Measurements from ENCODE around the gene CIROP.

The CIROP gene

DNA sequence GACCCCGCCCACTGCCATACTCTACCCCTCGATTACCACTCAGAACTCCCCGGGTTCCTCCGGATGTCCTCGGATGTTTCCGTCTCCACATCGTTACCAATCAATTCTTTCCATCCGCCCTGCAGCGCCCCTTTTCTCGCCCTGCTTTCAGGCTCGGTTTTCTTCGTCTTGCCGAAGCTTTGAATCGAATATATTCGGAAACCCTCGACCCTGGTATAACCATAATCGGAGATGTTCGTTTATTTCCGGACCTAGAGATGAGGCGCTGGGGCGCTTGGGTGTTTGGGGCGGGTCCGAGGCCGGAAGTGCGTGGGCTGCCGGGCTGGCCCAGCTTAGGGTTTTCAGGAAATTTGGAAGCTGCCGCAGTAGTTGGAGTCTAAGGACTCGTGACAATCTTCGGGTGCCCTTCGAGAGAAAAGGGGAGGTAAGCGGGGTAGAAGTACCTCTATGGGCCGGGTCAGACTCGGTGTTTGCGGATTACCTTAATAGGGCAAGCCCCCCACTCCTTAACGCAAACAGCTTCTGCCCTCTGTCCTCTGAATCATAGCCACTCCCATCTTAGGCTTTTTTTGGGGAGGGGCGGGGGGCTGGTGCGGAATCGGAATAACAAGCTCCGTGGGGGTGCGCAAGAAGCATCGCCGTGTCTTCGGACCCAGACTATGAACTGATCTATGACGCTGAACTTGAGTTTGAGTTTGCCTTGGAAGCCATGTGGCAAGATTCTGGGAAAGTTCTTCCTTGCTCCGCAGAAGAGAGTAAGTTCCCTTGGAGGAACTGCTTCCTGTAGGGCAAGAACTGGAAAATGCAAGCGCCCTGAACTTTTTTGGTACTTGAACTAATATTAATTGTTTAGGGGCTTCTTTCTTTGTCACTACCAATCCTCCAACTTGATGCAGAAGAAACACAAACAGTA lies 9.3 kb downstream of the CIROP start, which contains the start of gene C14orf119:
C14orf119 (plus strand) TSS at position 310 of the 913 bp plus-strand sequence. CDS start 2,154 bp downstream, outside the sequence.
- in situ Hi-C loops (cut with MboI; ENCODE audit: low sequenced_read_pairs): no loop called here

DNA sequence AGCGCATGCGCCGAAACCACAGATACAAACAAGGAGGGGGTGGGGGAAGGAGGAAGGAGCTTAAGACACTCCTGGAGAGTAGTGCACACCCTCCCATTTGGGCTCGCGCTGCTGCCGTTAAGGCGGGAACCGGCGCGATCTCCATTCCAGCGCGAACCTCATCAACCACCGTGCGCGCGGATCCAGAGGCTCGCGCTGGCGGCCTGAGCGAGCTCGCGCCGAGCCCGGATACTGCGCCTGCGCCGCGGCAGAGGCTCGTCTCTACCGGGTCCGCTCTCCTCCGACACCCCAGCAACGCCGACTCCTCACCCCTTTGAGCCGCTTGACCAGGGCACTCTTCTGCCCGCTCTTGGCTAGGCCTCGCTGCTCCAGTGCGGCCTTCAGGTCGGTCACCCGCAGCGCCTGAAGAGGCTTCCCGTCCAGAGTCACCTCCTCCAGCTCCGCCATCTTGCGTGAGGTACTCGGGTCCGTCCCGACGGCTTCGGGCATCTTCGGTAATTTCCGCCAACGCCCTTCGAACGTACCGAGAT lies 10.1 kb downstream of the CIROP start, which contains the start of gene ACIN1:
ACIN1 (minus strand) TSS at position 471 of the 530 bp plus-strand sequence; CDS start at position 447, 24 bp downstream.
- in situ Hi-C loops (cut with MboI; ENCODE audit: low sequenced_read_pairs): no loop called here

DNA sequence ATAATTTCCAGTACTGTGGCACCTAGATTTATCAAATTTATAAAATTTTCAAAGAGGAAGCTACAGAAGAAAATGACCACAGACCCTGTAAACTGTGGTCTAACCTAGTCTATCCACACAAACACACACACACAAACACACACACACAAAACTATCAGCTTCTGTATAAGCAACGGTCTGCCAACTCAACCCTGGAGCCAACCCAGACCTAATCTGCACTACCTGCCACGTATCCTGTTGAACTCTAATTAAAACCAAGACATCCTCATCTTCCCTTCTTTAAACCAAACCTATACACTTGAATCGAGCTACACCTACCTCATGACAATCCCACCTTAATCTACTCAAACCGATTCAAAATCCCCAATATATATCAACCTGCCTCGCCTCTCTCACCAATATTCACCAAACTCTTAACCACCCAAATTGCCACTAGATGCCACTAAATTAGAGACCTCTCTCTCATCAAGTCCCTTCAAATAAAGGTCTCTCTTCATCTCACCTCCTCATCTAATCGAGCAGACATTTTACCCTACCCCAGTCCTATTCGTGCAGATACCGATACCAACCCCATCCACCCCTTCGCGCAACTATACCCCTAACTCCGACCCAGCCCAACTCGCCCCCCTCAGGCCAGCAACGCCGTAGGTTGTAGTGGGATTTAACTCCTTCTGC lies 10.7 kb downstream of the CIROP start:
- in situ Hi-C loops (cut with MboI; ENCODE audit: low sequenced_read_pairs): no loop called here

DNA sequence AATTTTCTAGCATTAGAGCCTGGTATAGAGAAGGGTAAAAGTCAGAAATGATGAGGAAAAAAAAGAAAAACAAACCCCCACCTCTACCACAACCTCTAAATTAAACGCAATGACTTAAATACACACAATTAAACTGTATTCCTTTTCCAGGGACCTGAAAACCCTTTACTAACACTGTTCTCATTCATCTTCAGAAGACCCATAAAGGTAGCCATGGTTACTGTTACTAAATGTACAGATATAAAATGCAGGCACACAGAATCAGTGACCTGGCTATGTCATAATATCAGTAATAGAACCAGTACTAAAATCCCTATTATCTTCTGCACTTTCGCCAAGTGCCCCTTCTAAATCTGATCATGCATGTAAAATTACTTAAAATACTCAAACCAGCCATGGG lies 11.3 kb downstream of the CIROP start:
- in situ Hi-C loops (cut with MboI; ENCODE audit: low sequenced_read_pairs): no loop called here

DNA sequence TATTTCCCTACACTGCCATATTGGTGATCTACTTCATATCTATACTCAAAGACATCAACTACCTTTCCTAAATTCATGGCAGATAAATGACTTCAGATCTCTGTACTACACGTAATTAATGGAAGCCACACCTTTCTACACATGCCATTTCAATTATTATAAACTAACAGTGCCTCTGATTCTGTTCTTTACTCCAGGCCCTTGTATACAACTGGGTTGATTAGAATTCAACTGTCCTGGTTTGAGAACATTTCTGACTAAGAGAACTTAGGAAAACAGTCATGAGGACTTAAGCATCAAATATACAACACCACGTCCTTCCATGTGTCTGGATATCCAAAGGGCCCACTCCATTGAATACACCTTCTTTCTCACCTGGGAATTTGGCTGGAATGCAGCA lies 11.7 kb downstream of the CIROP start:
- in situ Hi-C loops (cut with MboI; ENCODE audit: low sequenced_read_pairs): no loop called here

DNA sequence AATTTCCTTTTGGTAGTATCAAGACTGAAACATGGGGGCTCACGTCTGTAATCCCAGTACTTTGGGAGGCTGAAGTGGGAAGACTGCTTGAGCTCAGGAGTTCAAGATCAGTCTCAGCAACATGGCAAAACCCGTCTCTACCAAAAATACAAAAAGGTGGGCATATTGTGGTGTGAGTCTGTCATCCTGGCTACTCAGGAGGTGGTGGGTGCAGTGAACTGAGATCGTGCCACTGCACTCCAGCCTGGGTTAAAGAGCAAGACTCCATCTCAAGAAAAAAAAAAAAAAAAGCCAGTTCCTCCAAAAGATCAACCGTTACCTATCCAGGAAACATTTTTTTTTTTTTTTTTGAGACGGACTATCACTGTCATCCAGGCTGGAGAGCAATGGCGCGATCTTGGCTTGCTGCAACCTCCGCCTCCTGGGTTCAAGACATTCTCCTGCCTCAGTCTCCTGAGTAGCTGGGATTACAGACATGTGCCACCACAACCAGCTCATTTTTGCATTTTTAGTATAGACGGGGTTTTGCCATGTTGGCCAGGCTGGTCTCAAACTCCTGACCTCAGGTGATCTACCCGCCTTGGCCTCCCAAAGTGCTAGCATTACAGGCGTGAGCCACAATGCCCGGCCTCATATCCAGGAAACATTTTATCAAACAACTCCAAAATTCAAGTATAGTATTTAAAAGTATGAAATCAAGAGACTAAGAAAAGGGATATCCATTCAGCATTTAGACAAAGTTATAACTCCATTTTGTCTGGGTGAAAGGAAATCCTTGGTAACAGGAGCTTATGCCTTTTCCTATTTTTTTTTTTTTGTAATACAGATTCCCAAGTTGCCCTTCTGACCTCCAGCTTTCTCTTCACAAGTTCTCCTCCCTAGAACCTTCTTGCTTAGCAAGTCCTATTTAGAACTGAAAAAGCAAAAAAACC lies 13.2 kb downstream of the CIROP start:
- in situ Hi-C loops (cut with MboI; ENCODE audit: low sequenced_read_pairs): no loop called here

DNA sequence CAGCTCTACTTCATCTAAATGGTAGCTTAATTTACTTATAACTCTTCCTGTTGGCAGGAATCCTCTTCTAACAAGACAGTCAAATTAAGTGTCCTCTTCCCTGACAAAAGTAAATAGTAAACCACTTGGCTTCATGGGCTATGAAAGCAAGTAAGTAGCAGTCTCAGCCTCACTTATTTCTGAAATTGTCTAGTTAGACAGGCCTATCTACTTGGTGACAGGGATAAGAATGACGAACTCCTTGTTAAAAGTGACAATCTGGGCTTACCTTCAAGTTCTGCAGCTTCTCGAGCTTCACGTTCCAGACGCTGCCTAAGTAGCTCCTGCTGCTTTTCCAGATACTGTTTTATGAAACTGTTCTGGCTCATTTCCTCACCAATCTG lies 14.5 kb downstream of the CIROP start:
- in situ Hi-C loops (cut with MboI; ENCODE audit: low sequenced_read_pairs): no loop called here

DNA sequence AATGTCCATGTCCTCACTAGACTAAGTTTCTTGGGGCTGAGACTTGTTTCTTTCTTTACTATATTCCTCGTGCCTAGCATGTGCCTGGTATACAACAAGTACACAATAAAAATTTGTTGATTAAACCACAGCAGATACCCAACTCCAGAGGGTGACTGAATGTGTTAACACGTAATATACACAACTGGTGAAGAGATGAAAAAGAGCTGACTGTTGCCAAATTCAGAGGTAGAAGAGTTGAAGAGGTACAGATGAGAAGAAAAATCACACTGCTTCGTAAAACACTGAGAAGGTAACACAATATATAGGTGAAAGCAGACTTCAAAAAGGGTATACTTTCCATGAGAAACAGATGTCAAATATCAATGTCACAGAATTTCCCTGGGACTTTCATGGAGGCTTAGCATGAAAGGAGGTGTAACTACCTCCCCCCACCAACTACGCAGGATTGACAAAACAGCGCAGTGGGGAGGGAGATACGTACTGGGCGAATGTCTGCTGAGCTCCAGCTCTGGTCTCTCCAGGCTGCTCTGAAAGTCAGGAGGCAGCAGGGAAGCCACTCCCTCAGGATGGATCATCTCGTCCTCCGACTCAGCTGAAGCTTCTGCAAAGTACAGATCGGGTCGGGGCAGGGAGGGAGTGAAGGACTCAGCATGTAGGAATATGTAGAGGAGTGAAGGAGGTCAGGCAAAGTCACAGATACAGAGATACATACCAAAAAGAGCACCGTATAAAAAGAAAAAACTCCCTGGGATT lies 15.1 kb downstream of the CIROP start:
- in situ Hi-C loops (cut with MboI; ENCODE audit: low sequenced_read_pairs): no loop called here

DNA sequence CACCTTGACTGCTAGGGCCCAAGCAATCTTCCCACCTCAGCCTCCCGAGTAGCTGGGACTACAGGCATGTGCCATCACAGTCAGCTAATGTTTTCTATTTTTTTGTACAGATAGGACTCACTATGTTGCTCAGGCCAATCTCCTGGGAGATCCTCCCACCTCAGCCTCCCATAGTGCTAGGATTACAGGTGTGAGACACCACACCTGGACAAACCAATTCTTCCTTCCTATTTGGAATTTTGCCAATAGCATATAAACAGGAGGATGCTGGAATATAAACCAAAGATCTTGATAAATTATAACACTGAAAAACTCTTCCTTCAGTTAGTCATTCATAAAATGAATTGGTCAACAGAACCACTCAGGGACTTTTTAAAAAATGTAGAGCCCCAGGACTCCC lies 18.2 kb downstream of the CIROP start:
- in situ Hi-C loops (cut with MboI; ENCODE audit: low sequenced_read_pairs): no loop called here

DNA sequence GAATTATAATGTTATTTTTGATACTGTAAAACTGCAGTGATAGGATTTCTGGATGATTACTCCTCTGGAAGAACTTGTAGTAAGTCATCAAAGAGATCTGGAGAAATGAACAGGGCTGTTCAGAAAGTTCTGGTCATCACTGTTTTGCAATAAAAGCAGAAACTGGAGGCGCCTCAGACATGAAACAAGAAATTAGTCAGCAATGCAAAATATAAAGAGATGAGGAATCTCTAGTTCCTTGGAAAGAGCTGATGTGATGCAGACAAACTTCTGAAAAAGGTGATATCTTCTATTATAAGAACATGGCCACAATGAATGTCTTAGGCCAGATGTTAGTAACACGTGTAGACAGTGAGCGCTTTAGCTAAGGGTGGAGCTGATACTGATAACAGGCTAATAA lies 19.3 kb downstream of the CIROP start:
- in situ Hi-C loops (cut with MboI; ENCODE audit: low sequenced_read_pairs): no loop called here

DNA sequence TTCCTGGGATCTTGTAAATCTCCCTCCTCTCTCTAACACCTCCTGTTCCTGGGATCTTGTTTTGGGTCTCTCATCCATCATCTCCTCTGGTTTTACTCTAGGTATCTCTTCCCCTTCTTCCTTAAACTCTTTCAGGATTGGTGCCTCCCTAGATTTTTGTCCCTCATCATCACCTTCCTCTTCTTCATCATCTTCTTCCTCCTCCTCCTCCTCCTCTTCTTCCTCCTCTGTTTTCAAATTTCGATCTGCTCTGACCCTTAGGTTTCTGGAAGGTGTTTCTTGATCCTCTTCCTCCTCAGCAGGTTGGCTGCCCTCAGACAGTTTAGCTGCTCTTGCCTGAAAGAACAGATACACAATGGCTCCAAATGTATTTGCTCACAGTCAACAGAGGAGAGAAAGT lies 24.3 kb downstream of the CIROP start:
- in situ Hi-C loops (cut with MboI; ENCODE audit: low sequenced_read_pairs): no loop called here

DNA sequence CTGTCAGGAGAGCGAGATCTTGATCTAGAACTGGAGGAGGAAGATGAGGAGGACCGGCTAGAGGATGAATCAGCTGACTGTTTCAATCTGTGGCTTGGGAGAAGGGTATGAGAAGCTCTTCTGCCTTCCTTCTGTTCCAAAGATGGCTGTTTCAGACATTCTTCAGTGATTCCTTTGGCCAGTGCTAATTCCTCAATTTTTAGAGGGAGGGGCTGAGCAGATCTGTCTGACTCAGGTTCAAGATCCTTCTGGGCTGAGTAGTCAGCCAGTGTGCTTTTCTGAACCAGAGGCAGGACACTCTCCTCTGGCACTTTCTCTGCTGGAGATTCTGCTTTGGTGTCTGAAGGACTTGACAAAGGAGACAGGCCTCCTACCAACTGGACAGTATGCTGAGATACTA lies 25.1 kb downstream of the CIROP start:
- in situ Hi-C loops (cut with MboI; ENCODE audit: low sequenced_read_pairs): no loop called here

DNA sequence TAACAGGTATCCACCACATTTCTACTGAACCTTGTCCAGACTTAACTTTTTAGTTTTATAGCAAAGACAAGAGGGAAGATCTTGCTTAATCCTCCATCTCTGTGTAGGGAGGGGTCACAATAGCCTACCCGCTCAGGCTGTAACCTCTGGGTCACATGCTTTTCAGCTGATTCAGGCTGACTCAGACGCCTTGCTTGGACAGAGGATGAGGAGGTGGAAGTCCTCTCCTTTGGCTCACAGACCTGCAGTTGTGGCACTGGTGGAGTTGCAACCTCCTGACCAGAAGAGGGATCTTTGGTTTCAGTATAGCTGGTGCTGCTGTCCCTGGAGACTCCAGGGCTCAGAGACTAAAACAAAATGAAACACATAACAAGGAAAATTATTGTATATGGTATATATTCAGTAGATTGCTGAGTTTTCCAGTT lies 26.1 kb downstream of the CIROP start:
- in situ Hi-C loops (cut with MboI; ENCODE audit: low sequenced_read_pairs): no loop called here

DNA sequence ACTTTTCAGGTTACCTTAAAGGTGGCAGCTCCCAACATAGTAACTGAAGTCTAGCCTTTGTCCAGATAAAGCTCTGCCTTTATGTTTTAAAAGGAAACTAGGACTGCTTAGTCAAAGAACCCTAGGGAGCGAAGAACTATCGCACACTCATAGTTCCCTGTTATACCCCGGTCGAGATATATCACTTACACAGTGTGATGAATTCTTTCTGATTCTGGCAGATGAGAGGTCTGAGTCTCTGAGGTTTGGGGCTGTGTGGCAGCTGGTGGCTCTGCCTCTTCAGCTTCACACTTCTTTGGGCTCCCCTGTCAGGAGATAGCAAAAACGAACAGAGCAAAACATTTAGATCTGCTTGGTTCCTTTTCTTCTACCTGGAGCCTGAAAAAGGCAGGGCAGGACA lies 26.8 kb downstream of the CIROP start:
- in situ Hi-C loops (cut with MboI; ENCODE audit: low sequenced_read_pairs): no loop called here

DNA sequence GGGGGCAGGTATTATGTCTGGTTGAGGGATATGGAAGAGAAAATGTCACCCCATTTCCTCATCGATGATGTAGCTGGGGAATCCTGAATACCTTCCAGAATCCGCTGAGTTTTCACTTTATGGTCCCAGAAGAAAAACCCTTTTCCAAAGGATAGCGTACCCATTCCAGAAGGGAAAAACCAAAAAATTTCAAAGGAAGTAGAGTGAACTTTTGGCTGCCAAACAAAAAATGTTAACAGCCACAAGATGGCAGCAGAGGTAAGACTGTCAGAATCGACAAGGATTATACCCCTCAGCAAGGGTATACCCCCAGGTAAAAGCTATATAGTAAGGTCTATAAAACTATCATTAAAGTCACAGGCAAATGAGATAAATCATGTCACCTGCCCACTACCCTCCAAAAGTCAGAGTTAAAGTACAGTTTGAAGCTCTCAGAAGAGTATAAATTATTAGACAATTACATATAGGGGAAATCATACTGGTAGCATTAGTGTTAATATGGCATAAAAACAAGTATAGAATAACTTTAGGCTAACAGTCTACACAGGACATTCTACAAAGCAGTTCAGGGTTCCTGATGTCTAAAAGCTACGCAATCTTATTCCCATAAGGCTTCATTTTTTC lies 27.9 kb downstream of the CIROP start:
- in situ Hi-C loops (cut with MboI; ENCODE audit: low sequenced_read_pairs): no loop called here

DNA sequence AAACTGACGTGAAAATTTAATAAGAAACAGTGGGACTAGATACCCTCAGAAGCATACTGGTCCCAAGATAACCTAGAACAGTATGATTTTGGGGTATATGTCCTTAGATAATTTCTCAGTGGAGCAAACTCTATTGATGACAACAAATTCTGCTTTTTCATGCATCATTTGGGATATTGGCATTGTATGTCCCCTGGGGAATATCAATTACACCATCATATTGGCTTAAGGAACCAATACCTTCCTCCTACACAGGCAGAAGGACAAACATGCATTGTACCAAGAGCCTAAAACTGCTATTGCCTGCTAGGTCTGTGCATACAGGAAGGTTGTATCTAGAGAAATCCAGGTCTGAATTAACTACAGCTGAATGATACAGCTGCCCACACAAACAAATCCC lies 29.9 kb downstream of the CIROP start:
- in situ Hi-C loops (cut with MboI; ENCODE audit: low sequenced_read_pairs): no loop called here

DNA sequence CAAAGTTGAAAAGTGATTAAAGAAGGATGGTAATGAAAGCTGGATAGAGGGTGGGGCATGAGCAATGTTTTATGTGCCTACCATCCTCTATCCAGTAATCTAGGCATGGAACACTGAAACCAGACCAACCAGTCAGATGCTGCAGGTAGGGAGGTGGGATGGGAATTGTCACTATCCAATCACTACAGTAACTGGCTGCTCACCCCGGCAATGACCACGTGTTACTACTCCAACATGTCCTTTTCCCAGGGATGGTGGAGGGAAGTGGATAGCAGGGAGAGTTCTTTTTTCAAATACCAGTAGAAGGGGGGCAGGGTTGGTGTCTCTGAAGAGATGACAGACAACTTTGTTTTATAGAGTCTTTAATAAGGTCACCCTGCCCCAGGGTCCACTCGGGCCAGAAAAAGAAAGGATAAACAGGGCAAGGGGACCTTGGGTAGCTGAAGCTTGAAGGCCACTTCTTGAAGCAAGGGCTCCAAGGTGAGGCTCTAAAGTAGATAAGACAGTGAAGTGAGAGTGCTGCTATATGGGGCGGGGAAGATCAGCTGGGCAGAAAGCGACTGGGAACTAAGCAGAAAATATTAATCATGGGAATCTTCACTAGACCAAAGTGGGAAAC lies 32.8 kb downstream of the CIROP start:
- in situ Hi-C loops (cut with MboI; ENCODE audit: low sequenced_read_pairs): no loop called here

DNA sequence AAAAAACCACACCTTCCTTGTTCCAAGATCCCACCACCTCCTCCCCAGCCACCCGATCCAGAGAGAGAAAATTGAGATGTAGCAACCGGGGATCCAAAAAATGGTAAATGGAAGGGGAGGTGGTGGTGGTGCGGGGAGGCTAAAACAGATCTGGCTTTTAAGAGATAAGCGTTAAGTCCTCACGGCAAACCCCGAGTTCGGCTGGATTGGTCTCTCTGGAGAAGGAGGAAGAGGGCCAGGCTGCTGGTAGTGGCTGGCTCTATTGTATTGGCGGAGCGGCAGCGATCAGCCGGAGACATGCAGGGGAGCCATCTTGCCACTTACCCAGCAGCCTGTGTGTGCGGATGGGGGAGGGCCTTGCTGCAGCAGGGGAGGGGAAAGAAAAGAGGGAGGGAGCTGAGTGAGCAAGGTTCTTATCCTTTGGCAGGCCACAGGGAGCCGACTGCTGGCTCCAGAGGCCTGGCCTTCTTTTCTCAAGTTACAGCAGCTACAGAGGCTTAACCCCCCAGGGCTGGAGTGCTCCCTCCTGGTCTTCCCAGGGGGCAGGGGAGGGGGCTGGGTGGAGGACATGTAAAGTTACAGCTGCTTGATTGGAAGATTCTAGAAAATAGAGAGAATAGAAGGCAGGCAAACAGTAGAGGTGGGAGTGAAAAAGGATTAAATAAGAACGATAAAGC lies 33.4 kb downstream of the CIROP start:
- in situ Hi-C loops (cut with MboI; ENCODE audit: low sequenced_read_pairs): no loop called here
